CD4-positive, alpha-beta T cell treated with Interferon gamma for 1 hour (primary cell): ENCODE data around the gene SPATA16.
"Not testable (repeated sequence)": the region's sequence is repeated elsewhere in the genome, so short reads cannot be mapped to it uniquely, and the experiment has no call there.

Source experiments
- DNase-seq: peaks from one replicate; pipeline ENCODE4 v3.0.0-alpha.2; 2020

The SPATA16 gene

DNA sequence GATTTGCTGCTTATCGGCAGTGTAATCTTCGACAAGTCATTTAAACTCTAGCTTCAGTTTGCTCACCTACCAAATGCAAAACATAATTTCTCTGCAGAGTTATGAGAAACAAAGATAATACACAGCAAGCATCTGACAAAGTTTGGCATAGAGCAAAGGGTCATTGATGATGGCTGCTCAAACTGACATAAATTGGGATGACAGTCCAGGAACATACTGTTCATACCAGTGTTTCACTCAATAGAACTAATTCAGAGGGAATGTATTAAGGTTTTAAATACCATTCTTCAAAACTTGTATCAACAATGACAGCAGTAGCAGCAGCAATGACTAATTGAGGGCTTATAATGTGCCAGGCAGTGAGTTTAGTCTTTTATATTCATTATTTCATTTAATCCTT, 137.6 kb downstream of the SPATA16 start:
- DNase-seq = no peak

DNA sequence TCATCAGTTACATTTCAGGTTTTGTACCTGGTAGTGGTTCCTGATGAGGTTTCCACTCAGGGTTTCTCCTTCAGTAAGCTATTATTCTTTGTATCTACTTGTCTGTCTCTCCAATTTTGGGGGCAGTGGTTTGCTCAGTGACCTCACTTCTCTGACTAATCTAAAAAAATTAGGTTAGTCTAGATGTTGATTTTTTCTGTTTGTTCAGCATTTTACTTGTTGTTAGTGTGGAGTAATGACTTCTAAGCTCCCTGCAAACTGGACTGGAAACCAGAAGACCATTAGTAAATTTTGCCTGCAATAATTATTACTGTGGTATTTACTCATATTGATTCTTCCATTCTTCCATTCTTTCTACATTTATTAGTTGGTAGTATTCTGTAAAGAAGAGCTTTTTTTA, 139.4 kb downstream of the SPATA16 start:
- DNase-seq = no peak

DNA sequence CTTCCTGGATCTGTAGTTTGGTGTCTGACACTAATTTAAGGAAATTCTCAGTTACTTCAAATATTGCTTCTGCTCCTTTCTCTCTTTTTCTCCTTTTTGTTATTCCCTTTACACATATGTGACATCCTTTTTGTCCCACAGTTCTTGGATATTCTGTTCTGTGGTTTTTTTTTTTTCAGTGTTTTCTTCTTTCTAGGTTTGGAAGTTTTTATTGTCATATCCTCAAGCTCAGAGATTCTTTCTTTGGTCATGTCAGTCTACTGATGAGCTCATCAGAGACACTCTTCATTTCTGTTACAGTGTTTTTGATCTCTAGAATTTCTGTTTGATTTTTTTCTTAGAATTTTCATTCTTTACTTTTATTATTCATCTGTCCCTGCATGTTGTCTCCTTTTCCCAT, 140.5 kb downstream of the SPATA16 start:
- DNase-seq = no peak

DNA sequence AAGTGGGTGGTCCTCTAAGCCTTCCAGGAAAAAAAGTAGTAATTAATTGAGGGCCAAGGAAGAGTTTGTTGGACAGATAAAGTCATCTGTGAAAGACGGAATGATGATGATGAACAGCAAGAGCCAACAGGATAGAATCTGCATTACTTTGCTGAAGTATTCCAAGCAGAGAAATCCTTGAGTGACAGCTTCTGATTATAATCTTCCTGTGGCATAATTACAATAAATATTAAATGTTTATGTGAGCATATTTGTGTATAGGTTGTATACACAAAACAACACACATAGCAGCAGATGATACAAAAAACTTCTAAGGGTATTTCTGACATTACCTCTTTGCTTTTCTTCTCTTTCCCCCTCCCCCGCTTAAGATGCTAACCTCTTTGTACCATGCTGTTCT, 147.6 kb downstream of the SPATA16 start:
- DNase-seq = no peak

DNA sequence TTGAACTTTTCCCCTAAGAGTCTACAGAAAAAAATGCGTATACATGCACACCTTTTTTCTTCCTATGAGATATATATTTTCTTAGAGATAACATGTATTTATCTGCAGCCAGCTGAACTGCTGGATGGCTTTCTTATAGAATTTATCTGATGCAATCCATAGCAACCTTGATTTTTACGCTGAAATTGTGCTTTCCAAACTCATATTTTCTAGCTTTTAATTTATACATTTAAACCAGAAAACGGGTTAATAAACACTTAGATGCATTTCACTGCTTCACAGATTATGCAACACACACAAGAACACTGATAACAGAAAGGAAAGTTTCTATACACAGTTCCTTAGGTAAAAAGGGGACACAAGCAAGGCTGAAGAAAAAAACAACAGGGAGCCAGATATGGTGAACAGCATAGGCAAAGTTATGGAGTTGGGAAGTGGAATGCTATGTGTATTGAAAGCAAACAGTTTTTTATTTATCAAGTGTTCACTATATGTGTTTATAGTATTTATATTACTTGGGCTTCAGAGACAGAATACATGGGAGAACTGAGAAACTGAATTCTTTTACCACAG, 149.5 kb downstream of the SPATA16 start:
- DNase-seq = no peak

DNA sequence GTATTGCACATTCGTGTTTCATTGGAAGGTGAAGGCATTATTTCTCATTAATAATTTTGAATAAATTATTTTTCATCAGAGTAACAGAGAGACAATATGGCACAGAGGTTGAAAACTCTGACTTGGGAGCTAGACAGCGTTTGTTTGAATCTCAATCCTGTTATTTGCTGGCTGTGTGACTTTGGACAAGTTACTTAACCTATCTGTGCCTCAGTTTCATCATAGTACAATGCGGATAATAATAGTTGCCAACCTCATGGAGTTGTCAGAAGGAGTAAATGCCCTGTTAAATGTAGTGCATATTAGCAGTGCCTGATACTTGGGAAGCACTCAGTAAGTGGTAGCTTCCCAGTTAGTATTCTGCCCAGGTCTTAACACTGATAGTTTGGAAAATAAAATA, 151.7 kb downstream of the SPATA16 start:
- DNase-seq = no peak

DNA sequence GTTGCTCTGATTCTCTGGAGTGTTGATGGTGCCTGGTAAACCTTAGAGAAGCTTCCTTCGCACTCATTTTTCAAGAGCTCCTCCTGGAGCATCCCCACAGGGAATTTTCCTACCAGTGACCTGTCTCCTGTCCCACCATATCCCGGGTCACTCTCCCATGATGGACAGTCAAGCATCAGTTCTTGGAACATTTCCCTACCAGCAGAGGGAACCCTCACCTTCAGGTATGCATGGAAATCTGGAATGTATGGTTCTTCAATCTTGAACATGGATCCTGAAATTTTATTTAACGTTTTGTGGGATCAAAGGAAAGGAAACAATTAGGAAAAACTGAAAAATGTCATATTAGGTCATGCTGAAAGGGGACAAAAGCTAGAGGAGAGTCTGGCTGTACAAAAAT, 153.8 kb downstream of the SPATA16 start:
- no peak for DNase-seq

DNA sequence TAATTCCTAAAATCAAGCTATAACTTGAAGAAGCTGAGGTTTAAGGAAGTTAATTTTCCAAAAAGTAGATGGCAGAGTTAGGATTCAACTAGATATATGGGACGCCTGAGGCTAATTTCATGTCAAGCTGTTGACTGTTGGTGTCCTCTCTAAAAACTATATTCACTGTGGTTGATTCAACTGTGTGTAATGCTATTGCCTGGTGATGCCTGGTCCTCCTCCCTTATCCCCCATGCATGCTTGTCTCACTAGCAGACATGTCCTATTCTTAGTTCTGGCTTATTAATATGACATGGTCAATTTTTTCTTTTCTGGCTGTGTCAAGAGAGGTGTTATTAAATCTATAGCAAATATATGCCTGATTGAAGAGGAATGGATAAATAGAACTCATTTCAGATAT, 156.1 kb downstream of the SPATA16 start:
- DNase-seq = no peak

DNA sequence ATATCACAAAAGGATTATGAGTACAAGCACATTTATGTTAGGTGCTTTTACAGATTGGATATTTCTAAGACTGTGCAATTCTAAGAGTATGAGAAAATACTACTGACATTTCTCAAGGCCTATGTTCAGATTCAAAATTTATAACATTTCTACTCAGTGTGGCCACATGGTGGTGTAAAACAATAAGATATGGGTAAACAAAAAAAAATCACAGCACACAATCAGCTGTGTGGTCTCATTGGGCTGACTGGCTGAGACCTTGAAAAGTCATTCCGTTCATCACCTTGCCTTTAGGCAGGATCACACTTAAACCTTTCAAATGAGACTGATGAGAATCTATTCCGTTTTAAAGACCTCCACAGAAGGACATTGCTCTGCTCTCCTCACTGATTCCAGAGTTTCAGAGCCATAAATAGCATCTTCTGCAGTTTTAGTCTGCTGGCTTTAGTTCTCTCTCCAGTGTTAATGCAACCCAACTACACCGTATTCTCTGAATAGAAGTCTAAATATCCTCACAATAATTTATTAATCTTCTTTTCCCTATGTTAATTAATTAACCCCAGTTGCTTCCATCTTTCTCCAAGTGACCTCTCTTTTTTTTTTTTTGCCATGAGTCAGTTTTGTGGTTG, 158.2 kb downstream of the SPATA16 start:
- DNase-seq = no peak

DNA sequence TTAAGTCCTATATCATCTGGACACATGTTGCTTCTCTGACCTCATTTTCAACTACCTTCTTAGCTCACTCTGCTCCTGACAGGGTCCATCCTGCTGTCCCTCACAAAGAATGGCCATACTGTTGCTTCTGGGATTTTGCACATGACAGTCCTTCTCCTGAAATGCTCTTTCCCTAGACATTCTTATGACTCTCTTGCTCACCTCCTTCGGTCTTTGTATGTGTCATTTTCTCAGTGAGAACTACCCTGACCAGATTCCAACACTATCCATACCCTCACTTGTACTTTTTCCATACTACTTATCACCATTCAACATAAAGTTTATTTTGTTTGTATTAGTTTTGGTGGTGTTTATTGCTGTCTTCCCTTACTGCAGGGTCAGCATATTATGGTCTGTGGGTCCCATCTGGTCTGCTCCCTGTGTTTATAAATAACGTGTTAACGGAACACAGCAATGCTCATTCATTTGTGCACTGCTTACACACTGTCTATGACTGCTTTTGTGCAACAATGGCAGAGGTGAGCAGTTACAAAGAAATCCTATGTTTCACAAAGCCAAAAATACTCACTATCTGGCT, 159.5 kb downstream of the SPATA16 start:
- DNase-seq = no peak

DNA sequence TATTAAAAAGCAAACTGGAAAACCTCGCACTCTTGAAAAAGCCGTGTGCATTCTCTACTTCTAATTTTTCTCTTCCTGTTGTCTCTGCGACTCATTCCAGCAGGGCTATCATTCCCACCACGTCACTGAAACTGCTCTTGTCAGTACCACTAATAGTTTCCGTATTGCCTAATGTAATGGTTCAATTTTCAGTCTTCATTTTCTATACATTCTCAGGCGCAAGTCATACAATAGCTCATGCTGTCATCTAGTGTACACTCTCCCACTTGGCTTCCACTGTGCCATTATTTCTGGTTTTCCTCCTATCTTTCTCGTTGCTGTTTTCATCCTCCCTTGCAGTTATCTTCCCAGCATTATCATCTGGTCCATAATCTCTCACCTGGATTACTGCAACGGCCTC, 160.2 kb downstream of the SPATA16 start:
- DNase-seq = no peak

DNA sequence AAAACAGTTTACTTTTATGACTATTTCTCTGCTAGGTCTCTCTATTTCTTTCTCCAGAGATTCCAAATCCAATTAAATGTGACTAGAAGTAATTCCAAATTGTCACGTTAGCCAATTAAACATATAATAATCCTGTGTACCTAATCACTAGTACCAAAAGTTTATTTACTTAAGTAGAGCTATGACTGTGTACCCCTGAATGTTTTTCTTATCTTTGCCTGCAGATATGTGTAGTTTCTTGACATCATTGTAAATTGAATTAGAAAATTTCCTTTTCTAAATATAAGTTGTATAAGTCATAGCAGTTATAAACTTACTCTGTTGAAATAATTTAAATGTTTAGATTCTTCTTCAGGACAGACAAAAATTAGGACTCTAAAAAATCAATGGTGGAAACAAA, 163.3 kb downstream of the SPATA16 start:
- no peak for DNase-seq

DNA sequence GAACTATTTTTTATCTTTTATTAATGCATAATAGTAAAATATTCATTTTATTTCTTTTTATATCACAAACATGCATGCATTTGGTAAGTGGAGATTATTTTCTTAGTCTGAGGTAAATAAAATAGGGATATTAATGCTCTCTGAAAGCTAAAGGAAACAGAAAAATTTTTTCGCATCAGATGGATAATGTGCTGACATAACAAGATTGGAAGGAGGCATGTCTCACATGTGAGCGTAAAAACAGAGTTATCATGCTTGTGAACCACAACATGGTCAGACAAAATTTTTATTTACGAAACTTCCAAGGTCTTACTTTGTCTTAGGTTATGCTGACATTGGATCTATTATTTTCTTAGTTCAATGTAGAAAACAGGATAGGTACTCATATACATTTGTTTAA, 166.1 kb downstream of the SPATA16 start:
- DNase-seq = no peak

DNA sequence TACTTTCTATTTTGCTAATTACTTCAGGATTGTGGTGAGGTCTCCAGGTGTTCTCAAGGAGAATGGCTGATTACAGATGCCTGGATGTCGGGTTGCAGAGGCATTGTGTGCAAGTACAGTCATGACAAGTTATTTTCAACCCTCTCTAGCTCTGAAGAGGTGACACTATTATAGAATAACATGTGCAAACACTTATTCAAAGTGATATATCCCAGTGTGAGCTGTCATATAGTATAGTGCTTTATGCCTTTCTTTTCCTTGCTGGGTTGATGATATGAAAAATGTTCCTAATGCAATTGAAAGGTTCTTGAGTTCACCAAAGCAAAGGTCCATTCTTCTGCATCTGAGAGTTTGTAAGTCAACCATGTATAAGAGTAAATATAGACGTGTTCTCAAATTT, 167.2 kb downstream of the SPATA16 start:
- no peak for DNase-seq

DNA sequence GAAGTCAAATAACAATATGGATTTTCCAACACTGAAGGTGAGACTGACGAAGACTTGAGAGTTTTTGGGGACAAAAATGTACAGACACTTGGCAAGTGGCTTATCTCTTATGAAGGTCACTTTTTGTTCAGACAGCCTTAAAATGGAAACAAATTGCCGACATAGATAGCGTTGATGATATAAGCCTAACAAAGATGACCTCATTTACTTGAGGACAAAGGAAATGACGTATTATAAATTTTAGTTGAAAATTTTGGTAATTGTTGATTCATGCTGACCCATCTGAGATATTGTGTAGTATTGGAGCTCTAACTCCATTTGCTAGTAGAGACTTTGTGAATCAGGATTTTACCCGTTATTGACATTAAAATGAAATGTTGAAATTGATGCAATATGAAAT, 168.3 kb downstream of the SPATA16 start:
- DNase-seq = no peak

DNA sequence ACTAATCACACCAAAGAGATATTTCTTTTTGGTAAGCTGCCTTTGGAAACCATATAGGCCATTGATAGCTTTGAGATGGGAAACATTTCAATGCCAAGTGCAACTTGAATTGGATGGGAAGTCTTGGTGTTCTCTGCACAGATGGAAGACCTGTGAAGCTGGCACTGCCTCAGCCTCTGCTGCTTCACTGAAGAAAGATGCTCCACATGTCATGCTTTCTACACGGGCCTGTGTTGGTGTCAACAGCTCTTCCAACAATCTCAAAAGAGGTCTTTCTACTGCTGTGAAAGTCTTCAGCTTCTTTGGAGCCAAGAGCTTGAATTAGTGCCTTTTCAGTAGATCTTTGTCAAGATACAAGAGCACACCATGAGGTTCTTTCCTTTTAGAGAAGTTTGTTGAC, 169.0 kb downstream of the SPATA16 start:
- no peak for DNase-seq

DNA sequence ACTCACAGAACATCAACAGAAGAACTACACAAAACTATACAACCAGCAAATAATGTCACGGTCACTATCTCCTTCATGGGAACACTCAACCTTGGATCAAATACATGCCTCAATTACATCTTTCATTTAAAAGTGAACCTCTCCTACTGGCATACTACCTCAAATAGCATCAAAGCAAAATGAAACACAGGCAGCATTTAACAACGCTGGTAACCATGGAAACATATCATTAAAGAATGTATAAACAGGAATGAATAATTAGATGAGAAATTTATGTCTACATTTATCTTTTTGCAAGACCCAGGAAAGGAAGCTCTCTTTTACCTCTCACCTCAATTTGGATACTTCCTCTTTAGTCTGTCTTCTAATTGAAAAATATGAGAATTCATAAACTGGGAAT, 172.4 kb downstream of the SPATA16 start:
- no peak for DNase-seq

DNA sequence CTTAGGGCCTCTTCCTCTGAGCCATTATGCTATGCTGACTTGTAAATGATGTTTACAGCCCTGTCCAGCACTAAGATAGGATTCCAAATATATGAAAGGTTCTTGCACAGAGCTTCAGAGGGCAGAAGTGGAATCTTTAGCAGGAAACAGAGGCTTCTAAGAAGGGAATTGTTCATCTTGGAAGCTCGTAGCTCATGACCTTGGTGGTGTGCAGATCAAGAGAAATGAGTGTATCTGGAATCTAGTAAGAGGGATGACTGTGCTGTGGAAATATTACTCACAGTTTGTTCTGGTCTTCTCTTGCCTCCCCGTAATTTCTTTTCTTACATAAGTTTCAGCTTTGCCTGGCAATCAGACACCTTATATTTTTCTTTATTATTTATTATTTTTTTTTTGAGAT, 175.8 kb downstream of the SPATA16 start:
- DNase-seq = no peak

DNA sequence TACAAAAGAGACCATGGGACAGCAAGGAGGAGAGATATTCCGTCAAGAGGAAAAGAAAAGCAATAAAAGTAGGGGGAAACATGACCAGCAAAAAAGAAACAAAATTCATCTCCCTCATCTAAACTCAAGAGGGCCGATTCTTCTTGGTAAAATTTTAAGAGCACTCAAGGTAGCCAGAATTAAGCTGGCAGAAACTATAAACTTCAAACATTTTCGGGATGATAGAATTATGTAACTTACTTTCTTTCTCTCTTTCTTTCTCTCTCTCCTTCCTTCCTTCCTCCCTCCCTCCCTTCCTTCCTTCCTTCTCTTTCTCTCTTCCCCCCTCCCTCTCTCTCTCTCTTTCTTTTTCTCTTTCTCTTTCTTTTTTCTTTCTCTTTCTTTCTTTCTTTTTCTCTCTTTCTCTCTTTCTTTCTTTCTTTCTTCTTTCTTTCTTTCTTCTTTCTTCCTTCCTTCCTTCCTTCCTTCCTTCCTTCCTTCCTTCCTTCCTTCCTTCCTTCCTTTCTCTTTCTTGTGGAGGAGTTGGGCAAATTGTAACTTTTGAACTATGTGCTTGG, 180.3 kb downstream of the SPATA16 start:
- not testable (repeated sequence) for DNase-seq

DNA sequence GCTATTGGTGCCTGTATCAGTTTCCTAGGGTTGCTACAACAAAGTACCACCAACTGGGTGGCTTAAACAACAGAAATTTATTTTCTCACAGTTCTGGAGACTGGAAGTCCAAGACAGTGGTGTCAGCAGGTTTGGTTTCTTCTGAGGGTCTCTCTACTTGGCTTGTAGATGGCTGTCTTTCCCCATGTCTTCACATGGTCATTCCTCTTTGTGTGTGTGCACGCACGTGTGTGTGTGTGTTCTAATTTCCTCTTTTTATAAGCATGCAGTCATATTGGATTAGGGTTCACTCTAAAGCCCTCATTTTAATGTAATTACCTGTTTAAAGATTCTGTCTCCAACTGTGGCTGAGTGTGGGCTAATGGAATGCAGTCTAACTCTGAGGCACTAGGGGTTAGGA, 182.5 kb downstream of the SPATA16 start:
- no peak for DNase-seq

DNA sequence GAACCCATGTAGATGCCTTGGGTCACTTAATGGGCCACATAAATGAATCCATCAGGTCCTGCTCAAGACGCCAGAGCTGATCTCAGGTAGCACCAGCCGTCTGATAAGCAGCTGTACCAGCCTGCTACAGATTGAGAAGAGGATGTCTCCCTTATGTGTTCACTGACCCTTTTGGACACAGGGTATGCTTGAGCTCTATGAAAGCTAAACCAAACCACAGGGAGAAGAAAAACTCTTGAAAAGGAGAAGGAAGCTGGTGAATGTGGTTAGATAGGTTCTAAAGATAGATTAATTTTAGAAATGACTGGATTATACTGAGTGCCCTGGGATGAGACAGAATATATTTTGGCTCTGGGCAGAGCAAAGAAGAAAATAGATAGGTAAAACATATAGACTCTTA, 187.5 kb downstream of the SPATA16 start:
- DNase-seq = no peak

DNA sequence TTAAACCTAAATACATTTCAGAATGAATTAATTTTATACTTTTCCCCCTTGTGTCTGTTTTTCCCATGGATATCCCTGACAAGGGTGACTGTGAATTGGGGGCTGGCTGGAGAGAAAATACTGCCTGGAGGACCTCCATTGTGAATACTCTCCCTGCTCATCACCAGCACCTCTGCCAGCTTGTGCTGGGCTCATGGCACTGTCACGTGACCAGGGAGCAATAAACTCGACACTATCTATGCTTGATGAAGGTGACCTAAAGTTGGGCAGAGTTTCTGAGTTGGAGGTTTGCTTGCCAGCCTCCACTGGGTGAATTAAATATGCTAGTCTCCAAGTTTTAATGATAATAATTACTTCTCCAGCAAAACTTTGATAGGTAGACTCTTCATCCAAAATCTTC, 189.5 kb downstream of the SPATA16 start:
- no peak for DNase-seq

DNA sequence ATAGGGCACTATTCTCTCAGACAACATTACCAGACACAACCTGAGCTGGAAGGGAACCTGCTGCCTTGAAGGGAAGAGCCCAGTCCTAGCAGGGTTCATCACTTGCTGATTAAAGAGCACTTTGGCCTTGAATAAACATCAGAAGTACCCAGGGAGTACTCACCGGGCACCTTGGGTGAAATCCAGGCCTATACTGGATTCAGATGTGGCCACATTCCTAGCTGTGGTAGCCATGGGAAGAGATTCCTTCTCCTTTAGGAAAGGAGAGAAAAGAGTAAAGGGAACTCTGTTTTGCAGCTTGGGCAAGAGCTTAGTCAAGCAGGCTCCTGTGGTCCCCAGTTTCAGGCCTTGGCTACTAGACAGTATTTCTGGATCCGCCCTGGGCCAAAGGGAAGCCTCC, 195.0 kb downstream of the SPATA16 start:
- no peak for DNase-seq

DNA sequence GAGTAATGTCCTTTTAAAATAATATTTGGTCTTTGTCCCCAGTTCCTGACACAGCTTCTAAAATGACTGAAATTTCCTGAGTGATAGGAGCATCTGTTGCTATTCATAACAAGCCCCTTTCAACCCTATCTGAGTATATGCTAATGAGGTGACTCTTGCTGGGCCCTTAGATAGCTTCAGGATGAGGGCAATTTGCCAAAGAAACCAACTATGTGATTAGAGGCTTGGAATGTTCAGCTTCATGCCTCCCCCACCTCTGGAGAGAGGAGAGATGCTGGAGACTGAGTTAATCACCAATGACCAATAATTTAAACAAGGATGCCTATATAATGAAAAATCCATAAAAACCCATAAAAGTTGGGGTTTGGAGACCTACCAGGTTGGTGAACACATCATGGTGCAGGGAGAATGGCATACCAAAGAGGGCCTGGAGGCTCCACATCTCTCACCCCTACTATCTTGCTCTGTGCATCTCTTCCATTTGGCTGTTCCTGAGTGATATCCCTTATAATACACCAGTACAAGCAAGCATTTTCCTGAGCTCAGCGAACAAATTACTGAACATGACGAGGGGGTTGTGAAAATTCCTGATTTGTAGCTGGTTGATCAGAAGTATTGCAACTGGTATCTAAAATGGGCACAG, 201.3 kb downstream of the SPATA16 start:
- no peak for DNase-seq
